ENCODE measurements around the gene E4F1. TPM values are rescaled to one million over a fixed set of nuclear protein-coding genes. Genes with fewer than 3 reads are reported as not detected.

Gene E4F1
- total RNA-seq, 1 experiment from 2014 or later = 34.4 TPM

GRCh38 chr16:2181952-2182351 is 41.4 kb upstream of the E4F1 start:
- no peaks in the 10 kb centered on the region for H3K9me3 Mint-ChIP-seq
- H3K36me3 Mint-ChIP-seq = no peaks in the 10 kb centered on the region
- TF ChIP-seq ERG (CRISPR knock-in tag; IDR thresholded peaks at IDR 0.05) (no peak), ZBTB21 (CRISPR knock-in tag; IDR thresholded peaks at IDR 0.05; ENCODE audit: borderline replicate concordance) (no peak), ZNF263 (CRISPR knock-in tag; IDR thresholded peaks at IDR 0.05; ENCODE audit: low read depth) (no peak), JUN (CRISPR knock-in tag; IDR thresholded peaks at IDR 0.05) (no peak), MLX (CRISPR knock-in tag; IDR thresholded peaks at IDR 0.05) (no peak), AFF4 (CRISPR knock-in tag; IDR thresholded peaks at IDR 0.05; ENCODE audit: borderline replicate concordance) (no peak), GRHL2 (CRISPR knock-in tag; IDR thresholded peaks at IDR 0.05; ENCODE audit: insufficient replicate concordance, severe bottlenecking) (no peak)
- no peaks in the 10 kb centered on the region for H3K27me3 Mint-ChIP-seq (ENCODE audit: low read depth)
- H3K27ac Mint-ChIP-seq = peak overlapping the region; percentile 51; the same call in 1 of the 2 replicates
- no peak overlapping the region for H3K4me3 Mint-ChIP-seq
- CTCF ChIA-PET = interaction anchor here (5.7 kb wide), 1 partner anchor 12 kb away, joined by 24 read pairs; no protein-coding TSS in a partner anchor
- POLR2A ChIA-PET = interaction anchor here (0.9 to 1.3 kb wide), 2 partner anchors 27 to 44 kb away, joined by 4 to 5 read pairs; partner anchors contain the start of gene TRAF7
- DNase-seq (ENCODE audit: low spot score) (no peak), ATAC-seq (no peak)
- 0 out of 2 replicates have a peak, but pooled peaks cover 3% of the 10 kb centered on the region for H3K4me1 Mint-ChIP-seq

- TF ChIP-seq JUN (CRISPR knock-in tag; IDR thresholded peaks at IDR 0.05) = no peak
- TF ChIP-seq ESRRA (CRISPR knock-in tag; IDR thresholded peaks at IDR 0.05; ENCODE audit: borderline replicate concordance) = no peak
- TF ChIP-seq HMGXB4 (CRISPR knock-in tag; IDR thresholded peaks at IDR 0.05) = no peak
- TF ChIP-seq TP53 (CRISPR knock-in tag; IDR thresholded peaks at IDR 0.05) = no peak
- Mint-ChIP-seq H3K4me1 (0 out of 2 replicates have a peak, but pooled peaks cover 3% of the 10 kb centered on the region), H3K36me3 (no peaks in the 10 kb centered on the region), H3K27ac (no peak overlapping the region), H3K4me3 (no peak overlapping the region), H3K9me3 (no peaks in the 10 kb centered on the region), H3K27me3 (ENCODE audit: low read depth) (no peaks in the 10 kb centered on the region)
- no peak for DNase-seq (ENCODE audit: low spot score)
- ChIA-PET CTCF (interaction anchor here (5.7 kb wide), 1 partner anchor 11 kb away, joined by 24 read pairs; no protein-coding TSS in a partner anchor), POLR2A (no interaction called here)
- no peak for ATAC-seq
Observed at GRCh38 chr16:2183671-2184070, 39.7 kb upstream of the E4F1 start.

- Mint-ChIP-seq H3K36me3 (no peaks in the 10 kb centered on the region), H3K27me3 (ENCODE audit: low read depth) (no peaks in the 10 kb centered on the region), H3K4me3 (no peak overlapping the region), H3K9me3 (no peaks in the 10 kb centered on the region), H3K4me1 (0 out of 2 replicates have a peak, but pooled peaks cover 3% of the 10 kb centered on the region), H3K27ac (0 out of 2 replicates have a peak overlapping the region, but pooled peaks have one; percentile 78)
- ChIA-PET POLR2A (no interaction called here), CTCF (interaction anchor here (5.7 kb wide), 1 partner anchor 10 kb away, joined by 24 read pairs; no protein-coding TSS in a partner anchor)
- DNase-seq (ENCODE audit: low spot score) = no peak
- no peak for ATAC-seq
- TF ChIP-seq ESRRA (CRISPR knock-in tag; IDR thresholded peaks at IDR 0.05; ENCODE audit: borderline replicate concordance) (no peak), RELA (CRISPR knock-in tag; IDR thresholded peaks at IDR 0.05; ENCODE audit: borderline replicate concordance) (no peak)
Observed at GRCh38 chr16:2184346-2184745, 39.0 kb upstream of the E4F1 start.
